Lung (tissue), 12 donors: ENCODE measurements around the gene FAM184B. TPM values are rescaled to one million over a fixed set of nuclear protein-coding genes. Genes with fewer than 3 reads are reported as not detected.

Experiments used
- ATAC-seq: fragments of 200-7000 bp; cut with Tn5 transposase; one replicate; pipeline ENCODE4 v1.9.1; 2020; ENCODE audit warnings: moderate number of reproducible peaks; ENCODE audit not compliant: insufficient read depth, low FRiP score
- DNase-seq, 3 donors: peaks; one replicate each; pipeline ENCODE4 v3.0.0-alpha.2; 2013 to 2017
- H3K27ac ChIP-seq, 2 donors: one replicate each; pipeline ENCODE4 v1.5.1; 2013; ENCODE audit warnings: mild to moderate bottlenecking in 2 of 2, moderate library complexity in 2 of 2, control low read depth in 1 of 2, inconsistent platforms in 1 of 2, low read depth in 1 of 2, low read length in 1 of 2
- H3K27me3 ChIP-seq, 3 donors: one replicate each; pipeline ENCODE4 v1.5.1; 2013; ENCODE audit warnings: low read length in 2 of 3; ENCODE audit not compliant: control insufficient read depth in 3 of 3, insufficient read depth in 3 of 3
- H3K36me3 ChIP-seq, 4 donors: one replicate each; pipeline ENCODE4 v1.5.1; 2013; ENCODE audit warnings: low read length in 4 of 4, mild to moderate bottlenecking in 1 of 4, moderate library complexity in 1 of 4; ENCODE audit not compliant: control insufficient read depth in 4 of 4, insufficient read depth in 4 of 4
- H3K4me1 ChIP-seq, 5 donors: one replicate each; pipeline ENCODE4 v1.5.1; 2013; ENCODE audit warnings: low read length in 5 of 5, mild to moderate bottlenecking in 2 of 5, moderate library complexity in 1 of 5; ENCODE audit not compliant: control insufficient read depth in 5 of 5, insufficient read depth in 5 of 5
- H3K4me3 ChIP-seq: one replicate; pipeline ENCODE4 v1.5.1; 2013; ENCODE audit warnings: mild to moderate bottlenecking, control low read depth, moderate library complexity
- H3K9ac ChIP-seq, 2 donors: one replicate each; pipeline ENCODE4 v1.5.1; 2013; ENCODE audit warnings: low read length in 2 of 2, control low read depth in 1 of 2; ENCODE audit not compliant: insufficient read depth in 1 of 2
- H3K9me3 ChIP-seq, 4 donors: one replicate each; pipeline ENCODE4 v1.5.1; 2013; ENCODE audit warnings: low read length in 3 of 4, mild to moderate bottlenecking in 1 of 4, moderate library complexity in 1 of 4; ENCODE audit not compliant: control insufficient read depth in 4 of 4, insufficient read depth in 3 of 4
- CTCF ChIP-seq: IDR thresholded peaks from 2 replicates; pipeline ENCODE4 v1.5.1; 2012; ENCODE audit warnings: mild to moderate bottlenecking; ENCODE audit errors: control extremely low read depth, extremely low read depth
- WGBS, 2 donors: extraction: QIAGEN DNeasy Blood & Tissue Kit; methylation state at CpG; one replicate each; pipeline ENCODE4 v1.1.7; 2013; 5-methylcytosine and 5-hydroxymethylcytosine counted together
- polyA plus RNA-seq, 2 donors: library from polyadenylated mRNA; stranded (reverse); fragments of 200-250 nt; gene quantifications; one replicate each; pipeline ENCODE4 v1.2.1, GENCODE V29; 2013
- total RNA-seq, 2 donors: library from RNA; depleted of rRNA in 1 of 2; stranded (reverse); fragments of >200 nt in 1 of 2; gene quantifications; one replicate each; pipeline ENCODE4 v1.2.1, GENCODE V29; 2014 to 2021
- donor health status: control.
- donor health status: control.
- donor health status: Bipolar disorder and iron deficiency.
- donor health status: healthy.
- donor health status: DM: yes; HTN: yes; CAD: no.

Gene FAM184B
- total and polyA plus RNA-seq, 4 donors, result 0.06 to 0.18 (median 0.09) TPM

GRCh38 chr4:17771284-17771908 is 10.0 kb downstream of the FAM184B start:
- no peak overlapping the region for H3K27ac ChIP-seq
- H3K9ac ChIP-seq, result no peak overlapping the region
- DNase-seq (peak; percentile 8 to 33 (median 22)), ATAC-seq (no peak)
- H3K9me3 ChIP-seq, result peaks cover 0 to 6% (median 0%) of the 10 kb centered on the region in 4 donors
- TF ChIP-seq CTCF, result no peak
- H3K4me3 ChIP-seq, result no peak overlapping the region
- H3K4me1 ChIP-seq, result no peaks in the 10 kb centered on the region
- H3K36me3 ChIP-seq, result no peaks in the 10 kb centered on the region
- 56 to 75% methylated on average over 8 of the region's 8 CpGs for WGBS, 2 donors
- no peaks in the 10 kb centered on the region for H3K27me3 ChIP-seq

- H3K27ac ChIP-seq, result no peak overlapping the region
- H3K4me3 ChIP-seq, result no peak overlapping the region
- no peaks in the 10 kb centered on the region for H3K36me3 ChIP-seq
- peaks cover 0 to 6% (median 1%) of the 10 kb centered on the region in 4 donors for H3K9me3 ChIP-seq
- ATAC-seq (no peak), DNase-seq (no peak)
- 77 to 78% methylated on average over 4 of the region's 4 CpGs for WGBS, 2 donors
- H3K9ac ChIP-seq, result no peak overlapping the region
- H3K4me1 ChIP-seq, result no peaks in the 10 kb centered on the region
- H3K27me3 ChIP-seq, result no peaks in the 10 kb centered on the region
- TF ChIP-seq CTCF, result no peak
Observed at GRCh38 chr4:17770845-17771244, 10.6 kb downstream of the FAM184B start.

GRCh38 chr4:17769406-17770174 is 11.8 kb downstream of the FAM184B start:
- DNase-seq, result no peak
- no peaks in the 10 kb centered on the region for H3K4me1 ChIP-seq
- peak; percentile 83 for ATAC-seq
- H3K9ac ChIP-seq, result no peak overlapping the region
- peaks cover 0 to 6% (median 1%) of the 10 kb centered on the region in 4 donors for H3K9me3 ChIP-seq
- TF ChIP-seq CTCF, result no peak
- WGBS, 2 donors, result 51 to 77% methylated on average over 8 of the region's 8 CpGs
- no peaks in the 10 kb centered on the region for H3K36me3 ChIP-seq
- no peak overlapping the region for H3K4me3 ChIP-seq
- no peak overlapping the region for H3K27ac ChIP-seq
- H3K27me3 ChIP-seq, result no peaks in the 10 kb centered on the region
